Measurements from ENCODE around the gene SFXN1.
"Not testable (repeated sequence)": the region's sequence is repeated elsewhere in the genome, so short reads cannot be mapped to it uniquely, and the experiment has no call there.

SFXN1 gene

DNA sequence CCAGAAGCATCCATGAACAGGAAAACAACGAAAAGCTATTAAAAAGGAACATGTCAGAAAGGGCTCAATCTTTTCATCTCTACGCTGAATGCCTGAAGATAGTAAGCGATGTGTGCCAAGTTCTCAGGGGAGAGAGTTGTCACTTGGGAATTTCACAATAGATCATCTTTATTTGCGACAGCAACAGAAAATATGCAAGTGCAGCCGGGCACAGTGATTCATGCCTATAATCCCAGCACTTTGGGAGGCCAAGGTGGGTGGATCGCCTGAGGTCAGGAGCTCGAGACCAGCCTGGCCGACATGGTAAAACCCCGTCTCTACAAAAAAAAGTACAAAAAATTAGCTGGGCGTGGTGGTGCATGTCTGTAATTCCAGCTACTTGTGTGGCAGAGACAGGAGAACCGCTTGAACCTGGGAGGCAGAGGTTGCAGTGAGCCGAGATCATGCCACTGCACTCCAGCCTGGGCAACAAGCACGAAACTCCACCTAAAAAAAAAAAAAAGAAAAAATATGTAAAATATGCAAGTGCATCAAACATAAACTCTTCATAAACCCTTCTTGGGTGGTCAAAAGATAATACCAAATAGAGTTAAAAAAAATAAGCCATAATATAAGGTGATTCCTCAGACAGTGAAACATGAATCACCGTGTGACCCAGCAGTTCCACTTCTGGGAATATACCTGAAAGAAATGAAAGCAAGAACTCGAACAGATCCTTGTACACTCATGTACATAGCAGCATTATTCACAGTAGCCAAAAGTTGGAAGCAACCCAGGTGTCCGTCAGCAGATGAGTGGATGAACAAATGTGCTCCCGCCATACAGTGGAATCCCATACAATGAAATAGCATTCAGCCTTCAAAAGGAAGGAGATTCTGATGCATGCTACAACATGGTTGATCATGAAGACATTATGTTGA, 16.2 kb downstream of the SFXN1 start:
- no peak for DNase-seq (ENCODE audit: low read depth)

DNA sequence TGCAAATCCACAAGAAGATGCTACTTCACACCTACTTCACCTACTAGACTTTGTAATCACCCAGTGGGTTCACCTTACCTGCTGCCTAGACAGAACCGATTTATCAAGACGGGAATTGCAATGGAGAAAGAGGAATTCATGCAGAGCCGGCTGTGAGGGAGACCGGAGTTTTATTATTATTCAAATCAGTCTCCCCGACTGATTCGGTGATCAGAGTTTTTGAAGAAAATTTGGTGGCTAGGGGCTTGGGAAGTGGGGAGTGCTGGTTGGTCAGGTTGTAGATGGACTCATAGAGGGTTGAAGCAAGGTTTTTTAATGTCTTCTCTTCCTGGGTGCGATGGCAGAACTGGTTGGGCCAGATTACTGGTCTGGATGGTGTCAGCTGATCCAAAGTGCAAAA, 23.4 kb downstream of the SFXN1 start:
- no peak for DNase-seq (ENCODE audit: low read depth)

DNA sequence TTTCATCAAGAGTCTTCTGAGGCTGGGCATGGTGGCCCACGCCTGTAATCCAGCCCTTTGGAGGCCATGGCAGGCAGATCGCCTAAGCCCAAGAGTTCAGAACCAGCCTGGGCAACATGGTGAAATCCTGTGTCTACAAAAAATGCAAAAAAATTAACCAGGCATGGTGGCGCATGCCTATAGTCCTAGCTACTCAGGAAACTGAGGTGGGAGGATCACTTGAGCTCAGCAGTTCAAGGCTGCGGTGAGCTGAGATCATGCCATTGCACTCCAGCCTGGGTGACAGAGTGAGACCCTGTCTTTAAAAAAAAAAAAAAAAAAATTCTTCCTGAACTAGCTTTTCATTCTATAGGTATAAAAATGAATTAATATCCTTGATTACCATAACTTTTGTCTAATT, 29.3 kb downstream of the SFXN1 start:
- peak; percentile 59 for DNase-seq (ENCODE audit: low read depth)

- no peak for DNase-seq (ENCODE audit: low read depth)
These were observed 30.5 kb downstream of the SFXN1 start for GRCh38 chr5:175508896-175509295.

GRCh38 chr5:175513297-175513696, 34.9 kb downstream of the SFXN1 start:
- DNase-seq (ENCODE audit: low read depth), result no peak

- DNase-seq (ENCODE audit: low read depth), result no peak
These were observed 35.4 kb downstream of the SFXN1 start for GRCh38 chr5:175513726-175514125.

DNA sequence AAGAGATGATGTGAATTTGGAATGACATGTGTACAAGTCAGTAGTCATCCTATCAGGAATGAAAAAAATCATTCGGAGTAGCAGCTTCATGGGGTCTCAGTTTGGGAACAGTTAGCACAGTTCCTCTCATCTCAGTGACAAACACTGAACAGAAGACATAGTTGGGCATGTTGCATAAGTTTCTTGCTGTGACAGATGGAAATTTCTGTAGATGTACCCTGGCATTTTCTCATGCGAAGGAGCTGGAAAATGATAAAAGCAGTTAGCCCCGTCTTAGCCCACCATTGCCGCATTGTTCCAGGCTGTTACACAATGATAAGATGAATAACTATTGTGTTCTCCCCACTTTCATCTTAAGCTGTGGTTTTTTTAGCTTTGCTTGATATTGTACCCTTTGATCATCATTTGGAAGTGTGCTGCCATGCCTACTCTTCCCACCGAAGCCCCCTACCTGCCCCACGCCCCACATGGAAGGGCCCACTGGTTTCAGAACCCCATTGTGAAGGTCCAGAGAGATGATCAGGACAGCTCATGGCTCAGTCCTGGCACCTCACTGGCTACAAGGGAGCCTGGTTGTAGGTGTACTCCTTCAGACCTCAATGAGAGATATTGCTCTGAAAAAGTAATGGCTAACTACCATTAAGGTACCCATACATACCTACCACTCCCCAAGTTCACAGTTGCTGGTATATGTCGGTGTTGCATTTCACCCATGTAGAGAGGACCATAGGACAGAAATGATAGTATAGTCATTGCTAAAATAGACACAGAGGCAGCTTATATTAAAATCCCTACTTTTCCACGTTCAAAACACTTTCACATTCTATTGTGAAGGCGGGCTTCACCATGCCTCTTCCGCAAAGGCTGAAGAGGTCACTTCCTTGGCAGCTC, 38.8 kb downstream of the SFXN1 start:
- peak; percentile 58 for DNase-seq (ENCODE audit: low read depth)

DNA sequence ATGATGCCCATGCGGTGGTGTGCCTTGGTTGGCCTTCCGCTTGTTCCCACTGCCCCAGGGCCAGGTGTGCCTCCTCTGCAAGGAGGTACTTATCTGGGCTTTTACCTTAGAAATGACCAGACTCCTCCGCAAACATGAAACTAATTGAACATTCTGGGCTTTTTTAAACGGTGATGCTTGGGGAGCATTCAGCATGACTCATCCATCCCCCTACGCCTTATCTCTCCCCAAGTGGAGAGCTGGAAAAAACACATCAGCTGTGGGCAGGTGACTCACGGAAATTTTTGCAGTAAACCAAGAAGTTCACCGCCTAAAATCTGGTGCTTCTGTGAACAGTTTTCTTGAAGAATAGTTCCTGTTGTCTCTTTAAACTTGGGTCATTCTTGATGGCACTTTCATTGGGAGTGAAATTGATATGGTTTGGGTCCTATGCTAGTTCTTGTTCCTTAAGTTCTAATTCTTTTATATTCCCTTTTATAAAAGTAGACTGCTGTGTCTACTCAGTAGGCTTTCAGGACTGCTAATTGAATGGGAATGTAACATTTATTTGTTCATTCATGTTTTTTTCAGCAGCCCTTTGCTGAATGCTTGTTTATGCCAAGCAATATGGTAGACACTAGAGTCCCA, 39.6 kb downstream of the SFXN1 start:
- DNase-seq (ENCODE audit: low read depth), result peak; percentile 87

DNA sequence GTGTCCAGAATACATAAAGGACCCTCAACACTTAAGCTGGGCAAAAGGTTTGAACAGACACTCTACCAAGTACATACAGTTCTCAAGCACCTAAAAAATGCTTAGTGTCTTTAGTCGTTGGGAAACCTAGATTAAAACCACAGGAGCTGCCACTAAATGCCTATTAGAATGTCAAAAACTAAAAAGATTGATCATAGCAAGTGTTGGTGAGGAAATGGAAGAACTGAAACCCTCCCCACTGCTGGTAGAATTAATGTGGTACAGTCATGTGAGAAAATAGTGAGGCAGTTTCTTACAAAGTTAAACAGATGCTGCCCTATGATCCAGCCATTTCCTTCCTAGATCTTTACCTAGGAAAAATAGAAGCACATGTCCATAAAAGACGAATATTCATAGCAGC, 40.6 kb downstream of the SFXN1 start:
- no peak for DNase-seq (ENCODE audit: low read depth)

- DNase-seq (ENCODE audit: low read depth), result peak; percentile 48
These were observed 42.0 kb downstream of the SFXN1 start for GRCh38 chr5:175520321-175520720.

DNA sequence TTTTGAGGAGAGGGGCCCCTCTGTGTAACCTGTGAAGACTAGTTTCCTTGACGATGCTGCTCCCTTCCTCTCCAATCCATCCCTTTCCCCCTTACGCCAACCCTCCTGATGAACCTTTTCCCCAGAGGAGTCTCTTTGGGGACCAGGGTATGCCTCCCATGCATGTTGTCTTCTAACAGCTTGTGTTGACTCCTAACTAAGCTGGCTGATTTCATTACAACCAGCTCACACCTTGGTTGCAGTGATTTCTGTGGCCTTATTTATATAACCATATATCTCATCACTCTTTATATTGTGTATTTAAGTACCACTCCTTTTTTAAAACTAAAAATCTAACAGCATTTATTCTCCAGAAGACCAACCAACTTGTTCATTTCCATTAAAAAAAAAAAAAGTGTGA, 42.5 kb downstream of the SFXN1 start:
- no peak for DNase-seq (ENCODE audit: low read depth)

DNA sequence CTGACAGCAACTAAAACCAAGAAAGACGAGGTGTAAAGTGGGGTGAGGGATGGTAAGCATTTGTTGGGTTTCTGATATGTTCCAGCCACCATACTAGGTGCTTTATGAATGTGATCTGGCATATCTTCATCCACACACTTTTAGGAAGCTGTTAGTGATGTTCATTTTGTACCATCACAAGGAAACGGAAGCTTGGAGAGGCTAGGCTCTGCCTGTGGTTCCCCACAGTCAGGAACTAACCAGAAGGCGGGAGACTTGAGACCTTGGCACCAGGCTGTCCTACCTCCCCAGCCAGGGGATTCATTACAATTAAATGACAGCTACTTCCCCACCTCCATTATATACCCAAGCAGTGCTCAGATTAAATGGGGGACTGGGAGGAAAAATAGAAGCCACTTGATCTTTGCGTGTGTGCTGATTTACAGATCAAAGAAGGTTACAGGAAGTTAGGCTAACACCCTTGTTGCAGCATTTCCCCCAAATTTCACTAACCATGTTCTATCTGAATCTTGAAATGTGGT, 43.0 kb downstream of the SFXN1 start:
- DNase-seq (ENCODE audit: low read depth), result peak; percentile 20

DNA sequence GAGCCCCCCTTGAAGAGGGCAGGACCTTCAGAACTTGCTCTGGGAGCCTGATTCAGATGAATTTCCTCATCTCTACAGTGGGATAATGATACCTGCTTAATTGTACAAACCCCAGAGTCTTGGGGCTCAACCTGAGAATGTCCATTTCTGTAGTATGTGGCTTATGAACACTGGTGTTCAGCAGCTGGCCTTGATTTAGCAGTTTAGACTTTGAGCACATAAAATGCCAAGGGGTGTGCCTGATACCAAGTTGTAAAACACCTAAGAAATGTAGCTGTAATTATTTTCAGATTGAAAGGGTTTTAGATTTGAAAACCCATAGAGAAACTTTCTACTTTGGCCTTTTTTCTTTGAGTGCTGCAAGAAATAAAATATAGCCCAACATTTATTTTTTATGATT, 44.9 kb downstream of the SFXN1 start:
- no peak for DNase-seq (ENCODE audit: low read depth)

DNA sequence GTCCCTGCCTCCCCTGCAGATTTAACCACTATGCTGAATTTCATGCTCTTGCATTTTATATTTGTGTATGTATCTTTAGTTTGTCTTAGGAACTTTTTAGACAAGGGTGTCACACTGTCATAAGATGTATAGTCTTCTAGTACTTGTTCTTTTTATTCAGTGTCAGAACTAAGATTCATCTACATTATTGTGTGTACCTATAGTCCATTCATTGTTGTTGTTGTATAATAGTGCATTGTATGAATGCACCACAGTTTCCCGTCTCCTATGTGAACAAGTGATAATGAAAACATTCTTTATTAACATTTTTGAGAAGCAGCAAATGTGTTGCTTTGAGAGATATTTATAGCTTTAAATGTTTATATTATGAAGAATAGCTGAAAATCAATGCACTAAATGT, 45.9 kb downstream of the SFXN1 start:
- DNase-seq (ENCODE audit: low read depth), result no peak

GRCh38 chr5:175526691-175527090, 48.3 kb downstream of the SFXN1 start:
- DNase-seq (ENCODE audit: low read depth), result no peak

DNA sequence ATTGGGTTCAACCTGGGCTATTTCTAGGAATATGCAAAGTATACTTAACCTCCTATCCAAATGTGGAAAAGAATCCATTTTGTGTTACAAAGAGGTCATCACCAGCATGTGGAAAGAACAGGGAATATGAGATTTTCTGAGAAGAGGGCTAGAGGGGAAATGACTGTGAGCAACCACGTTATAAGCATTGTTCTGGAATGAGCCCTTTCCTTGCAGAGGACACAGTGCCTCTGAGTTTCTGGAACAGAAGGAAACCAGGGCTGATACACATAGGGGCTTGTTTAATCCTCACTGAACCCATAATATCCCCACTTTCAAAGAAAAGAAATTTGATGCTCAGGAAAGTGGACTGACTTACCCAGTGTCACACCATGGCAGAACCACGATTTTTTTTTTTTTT, 53.0 kb downstream of the SFXN1 start:
- DNase-seq (ENCODE audit: low read depth), result no peak

- peak; percentile 80 for DNase-seq (ENCODE audit: low read depth)
These were observed 55.9 kb downstream of the SFXN1 start for GRCh38 chr5:175534070-175534932.

- DNase-seq (ENCODE audit: low read depth), result not testable (repeated sequence)
These were observed 57.0 kb downstream of the SFXN1 start for GRCh38 chr5:175535331-175535730.

DNA sequence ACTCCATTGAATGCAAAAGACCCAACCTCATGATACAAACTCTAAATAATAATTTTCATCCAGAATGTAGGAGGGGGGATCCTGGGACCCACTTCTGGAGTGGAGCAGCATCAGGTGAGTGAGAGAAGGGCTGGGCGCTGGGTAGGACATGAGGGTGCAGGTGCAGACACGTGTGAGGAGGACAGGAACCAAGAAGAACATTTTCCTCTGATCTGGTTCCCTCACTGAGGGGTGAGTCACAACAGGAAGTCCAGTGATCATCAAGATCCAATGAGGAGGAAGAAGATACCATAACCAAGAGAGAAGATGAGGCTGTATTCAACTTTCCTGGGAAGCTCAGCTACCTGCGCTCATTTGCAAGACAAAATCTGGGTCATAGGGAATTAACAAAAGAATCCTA, 57.4 kb downstream of the SFXN1 start:
- no peak for DNase-seq (ENCODE audit: low read depth)

GRCh38 chr5:175538576-175538975, 60.2 kb downstream of the SFXN1 start:
- DNase-seq (ENCODE audit: low read depth), result no peak

DNA sequence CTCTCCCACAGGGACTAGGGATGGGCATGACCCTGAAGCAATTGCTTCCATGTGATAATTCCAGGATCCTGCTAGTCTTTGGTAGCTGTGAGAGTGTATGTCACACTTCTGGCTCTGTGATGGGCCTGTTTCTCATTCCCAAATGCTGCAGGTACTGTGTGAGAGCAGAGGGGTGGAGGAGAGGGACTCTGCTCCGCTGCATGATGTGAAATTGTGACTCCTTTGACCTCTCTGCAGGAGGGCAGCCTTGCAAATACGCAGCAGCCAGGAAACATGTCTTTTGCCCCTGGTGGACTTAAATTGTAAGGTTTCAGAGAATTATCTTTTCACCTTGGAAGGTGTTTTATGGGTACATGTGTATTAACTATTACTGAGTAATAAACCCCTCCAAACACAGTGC, 61.6 kb downstream of the SFXN1 start:
- DNase-seq (ENCODE audit: low read depth), result no peak
